Tibial artery (tissue), 4 donors: ENCODE results near the gene KCNIP4.

Source experiments
- DNase-seq, 2 donors: peaks; one replicate each; pipeline ENCODE4 v3.0.0-alpha.2; 2019
- H3K27ac ChIP-seq, 2 donors: fragments of 200-600 bp; sonication (generic) in 1 of 2; 1 replicate in 1 of 2; 2 replicates in 1 of 2; pipeline ENCODE4 v1.5.1; 2018 to 2019; ENCODE audit warnings: mild to moderate bottlenecking in 1 of 2
- H3K27me3 ChIP-seq, 2 donors: fragments of 200-600 bp; sonication (generic) in 1 of 2; one replicate each; pipeline versions ENCODE4 v1.5.1 to v1.6.0; 2016 to 2019
- H3K36me3 ChIP-seq, 3 donors: fragments of 200-600 bp; sonication (generic) in 2 of 3; one replicate each; pipeline ENCODE4 v1.5.1; 2016 to 2019; ENCODE audit warnings: mild to moderate bottlenecking in 2 of 3
- H3K4me1 ChIP-seq, 4 donors: fragments of 200-600 bp; sonication (generic) in 2 of 4; 1 replicate in 3 of 4; 2 replicates in 1 of 4; pipeline ENCODE4 v1.5.1; 2016 to 2019
- H3K4me3 ChIP-seq, 2 donors: fragments of 200-600 bp; sonication (generic) in 1 of 2; 1 replicate in 1 of 2; 2 replicates in 1 of 2; pipeline ENCODE4 v1.5.1; 2018 to 2019; ENCODE audit warnings: mild to moderate bottlenecking in 2 of 2
- H3K9me3 ChIP-seq, 3 donors: fragments of 200-600 bp; sonication (generic) in 1 of 3; one replicate each; pipeline ENCODE4 v1.5.1; 2016 to 2019
- CTCF ChIP-seq, 2 experiments: fragments of 200-600 bp in 1 of 2; fragments of 450-650 bp in 1 of 2; IDR thresholded peaks; one replicate each; pipeline ENCODE4 v1.5.1; 2017 to 2019; ENCODE audit warnings: antibody characterized with exemption in 2 of 2, mild to moderate bottlenecking in 1 of 2, moderate library complexity in 1 of 2
- intact Hi-C: fragments of 100-400 bp; cut with DNase I; formaldehyde crosslinking; loops from one replicate; pipeline ENCODE4 v1.15.0; 2023; ENCODE audit warnings: low total_unique reads

KCNIP4 gene

GRCh38 chr4:21593671-21594001 is 354.9 kb downstream of the KCNIP4 start:
- Histone ChIP-seq H3K36me3 (no peaks in the 10 kb centered on the region), H3K4me1 (no peaks in the 10 kb centered on the region), H3K9me3 (no peaks in the 10 kb centered on the region), H3K4me3 (no peak overlapping the region), H3K27me3 (no peaks in the 10 kb centered on the region), H3K27ac (no peak overlapping the region)
- intact Hi-C loops = no loop called here
- no peak for DNase-seq
- TF ChIP-seq CTCF (IDR thresholded peaks at IDR 0.05) = no peak

GRCh38 chr4:21592970-21593670 is 355.5 kb downstream of the KCNIP4 start:
- H3K27ac ChIP-seq = no peak overlapping the region
- H3K36me3 ChIP-seq = no peaks in the 10 kb centered on the region
- TF ChIP-seq CTCF (IDR thresholded peaks at IDR 0.05) = no peak
- no peak for DNase-seq
- intact Hi-C loops = no loop called here
- H3K4me3 ChIP-seq = no peak overlapping the region
- H3K27me3 ChIP-seq = no peaks in the 10 kb centered on the region
- H3K9me3 ChIP-seq = no peaks in the 10 kb centered on the region
- no peaks in the 10 kb centered on the region for H3K4me1 ChIP-seq

GRCh38 chr4:21577056-21577455 is 371.5 kb downstream of the KCNIP4 start:
- TF ChIP-seq CTCF (IDR thresholded peaks at IDR 0.05) = no peak
- H3K4me1 ChIP-seq = no peaks in the 10 kb centered on the region
- no peak overlapping the region for H3K4me3 ChIP-seq
- no peak for DNase-seq
- intact Hi-C loops = no loop called here
- no peaks in the 10 kb centered on the region for H3K36me3 ChIP-seq
- H3K27me3 ChIP-seq = no peaks in the 10 kb centered on the region
- H3K9me3 ChIP-seq = no peaks in the 10 kb centered on the region
- H3K27ac ChIP-seq = no peak overlapping the region

- H3K9me3 ChIP-seq = no peaks in the 10 kb centered on the region
- no peak overlapping the region for H3K4me3 ChIP-seq
- no peak overlapping the region for H3K27ac ChIP-seq
- intact Hi-C loops = loop anchor here (5.0 kb wide), 1 partner anchor 1544 kb away; no protein-coding TSS in a partner anchor
- no peaks in the 10 kb centered on the region for H3K4me1 ChIP-seq
- TF ChIP-seq CTCF (IDR thresholded peaks at IDR 0.05) = no peak
- no peaks in the 10 kb centered on the region for H3K36me3 ChIP-seq
- no peaks in the 10 kb centered on the region for H3K27me3 ChIP-seq
- DNase-seq = no peak
Observed at GRCh38 chr4:21571100-21571499, 377.5 kb downstream of the KCNIP4 start.

GRCh38 chr4:21569638-21570037 is 378.9 kb downstream of the KCNIP4 start:
- Histone ChIP-seq H3K4me3 (no peak overlapping the region), H3K36me3 (no peaks in the 10 kb centered on the region), H3K27ac (no peak overlapping the region), H3K27me3 (no peaks in the 10 kb centered on the region), H3K4me1 (no peaks in the 10 kb centered on the region), H3K9me3 (no peaks in the 10 kb centered on the region)
- intact Hi-C loops = loop anchor here (5.0 kb wide), 1 partner anchor 1542 kb away; no protein-coding TSS in a partner anchor
- no peak for TF ChIP-seq CTCF (IDR thresholded peaks at IDR 0.05)
- no peak for DNase-seq

- TF ChIP-seq CTCF (IDR thresholded peaks at IDR 0.05) = no peak
- Histone ChIP-seq H3K36me3 (no peaks in the 10 kb centered on the region), H3K27me3 (no peaks in the 10 kb centered on the region), H3K27ac (no peak overlapping the region), H3K9me3 (no peaks in the 10 kb centered on the region), H3K4me3 (no peak overlapping the region), H3K4me1 (no peaks in the 10 kb centered on the region)
- intact Hi-C loops = no loop called here
- DNase-seq = no peak
Observed at GRCh38 chr4:21555083-21555482, 393.5 kb downstream of the KCNIP4 start.
